MCF 10A (cell line): Measurements from ENCODE around the gene HTR4. TPM values are rescaled to one million over a fixed set of nuclear protein-coding genes. Genes with fewer than 3 reads are reported as not detected.

Experiments used
- BruUV-seq: library from RNA; stranded (reverse); fragments of 400-500 nt; replicated peaks from 2 replicates; lab custom pipeline; 2021; lab: Mats Ljungman, UMichigan
- CTCF ChIA-PET: fragments of 300-600 bp; sonication (Branson Sonifier 250); formaldehyde crosslinking; extraction: SDS; loops from one replicate; lab custom pipeline; 2021; ENCODE audit warnings: antibody characterized with exemption, inconsistent platforms; lab: Yijun Ruan, JAX
- POLR2A ChIA-PET: fragments of 300-600, 350-650 bp; sonication (Branson Sonifier 250); formaldehyde crosslinking; extraction: SDS; loops from one replicate; lab custom pipeline; 2020; ENCODE audit warnings: antibody characterized with exemption, inconsistent platforms; lab: Yijun Ruan, JAX
- DNase-seq: peaks from one replicate; pipeline ENCODE4 v3.0.0-alpha.2; 2018; ENCODE audit not compliant: unreplicated experiment
- H3K27ac Mint-ChIP-seq: one replicate; pipeline ENCODE4 v1.8.0; 2022; ENCODE audit warnings: mild to moderate bottlenecking, low read depth, mixed read lengths; ENCODE audit not compliant: unreplicated experiment
- H3K27me3 Mint-ChIP-seq: one replicate; pipeline ENCODE4 v1.8.0; 2022; ENCODE audit warnings: mixed read lengths; ENCODE audit not compliant: insufficient read depth, unreplicated experiment
- H3K36me3 Mint-ChIP-seq: one replicate; pipeline ENCODE4 v1.8.0; 2022; ENCODE audit warnings: mild to moderate bottlenecking, moderate library complexity, mixed read lengths; ENCODE audit not compliant: insufficient read depth, unreplicated experiment
- H3K4me1 Mint-ChIP-seq: one replicate; pipeline ENCODE4 v1.8.0; 2022; ENCODE audit warnings: mixed read lengths; ENCODE audit not compliant: insufficient read depth, unreplicated experiment
- H3K4me3 Mint-ChIP-seq: one replicate; pipeline ENCODE4 v1.8.0; 2022; ENCODE audit warnings: mild to moderate bottlenecking, moderate library complexity, mixed read lengths; ENCODE audit not compliant: unreplicated experiment
- H3K9me3 Mint-ChIP-seq: one replicate; pipeline ENCODE4 v1.8.0; 2022; ENCODE audit warnings: mixed read lengths; ENCODE audit not compliant: unreplicated experiment
- intact Hi-C: fragments of 100-400 bp; cut with micrococcal nuclease; formaldehyde crosslinking; loops from 2 replicates; pipeline ENCODE4 v1.14.1; 2022
- total RNA-seq: library from RNA; stranded (reverse); gene quantifications from 2 replicates; pipeline ENCODE4 v1.2.3, GENCODE V29; 2022
- TF ChIP-seq, protein P1 (sequence below): fragments of 200-600 bp; IDR thresholded peaks from one replicate; pipeline ENCODE4 v1.8.0; 2022; ENCODE audit warnings: antibody characterized with exemption, mild to moderate bottlenecking; ENCODE audit not compliant: unreplicated experiment

The HTR4 gene
- total RNA-seq, 1 experiment from 2014 or later, result not detected

DNA sequence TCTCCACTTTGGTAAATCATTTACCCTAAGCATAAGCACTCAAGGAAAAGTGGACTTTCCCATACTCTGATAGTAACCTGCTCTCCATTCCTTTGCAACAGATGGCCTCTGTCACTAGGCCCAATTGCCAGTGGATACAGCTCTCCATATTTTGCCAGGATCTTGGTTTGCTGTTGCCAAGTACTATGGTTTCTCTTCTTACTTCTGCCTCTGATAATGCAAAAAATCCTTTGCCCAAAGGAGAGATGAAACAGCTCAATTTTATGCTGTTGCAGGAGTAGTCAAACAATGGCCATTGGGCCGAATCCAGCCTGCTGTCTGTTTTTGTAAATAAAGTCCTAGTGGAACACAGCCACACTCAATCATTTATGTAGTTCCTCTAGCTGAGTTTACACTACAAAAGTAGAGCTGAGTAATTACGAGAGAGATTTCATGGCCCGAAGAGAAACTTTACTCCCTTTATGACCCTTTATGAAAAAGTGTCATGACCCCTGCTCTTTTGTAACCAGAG lies 92.5 kb downstream of the HTR4 start:
- BruUV-seq, result no TSS peak
- CTCF ChIA-PET, result interaction anchor here (0.6 to 1.2 kb wide), 3 partner anchors 12 to 169 kb away, joined by 3 to 4 read pairs (median 4); no protein-coding TSS in a partner anchor
- no peak overlapping the region for H3K27ac Mint-ChIP-seq
- H3K36me3 Mint-ChIP-seq, result no peaks in the 10 kb centered on the region
- peaks cover 2% of the 10 kb centered on the region for H3K27me3 Mint-ChIP-seq
- no peaks in the 10 kb centered on the region for H3K9me3 Mint-ChIP-seq
- TF ChIP-seq, protein P1, sequence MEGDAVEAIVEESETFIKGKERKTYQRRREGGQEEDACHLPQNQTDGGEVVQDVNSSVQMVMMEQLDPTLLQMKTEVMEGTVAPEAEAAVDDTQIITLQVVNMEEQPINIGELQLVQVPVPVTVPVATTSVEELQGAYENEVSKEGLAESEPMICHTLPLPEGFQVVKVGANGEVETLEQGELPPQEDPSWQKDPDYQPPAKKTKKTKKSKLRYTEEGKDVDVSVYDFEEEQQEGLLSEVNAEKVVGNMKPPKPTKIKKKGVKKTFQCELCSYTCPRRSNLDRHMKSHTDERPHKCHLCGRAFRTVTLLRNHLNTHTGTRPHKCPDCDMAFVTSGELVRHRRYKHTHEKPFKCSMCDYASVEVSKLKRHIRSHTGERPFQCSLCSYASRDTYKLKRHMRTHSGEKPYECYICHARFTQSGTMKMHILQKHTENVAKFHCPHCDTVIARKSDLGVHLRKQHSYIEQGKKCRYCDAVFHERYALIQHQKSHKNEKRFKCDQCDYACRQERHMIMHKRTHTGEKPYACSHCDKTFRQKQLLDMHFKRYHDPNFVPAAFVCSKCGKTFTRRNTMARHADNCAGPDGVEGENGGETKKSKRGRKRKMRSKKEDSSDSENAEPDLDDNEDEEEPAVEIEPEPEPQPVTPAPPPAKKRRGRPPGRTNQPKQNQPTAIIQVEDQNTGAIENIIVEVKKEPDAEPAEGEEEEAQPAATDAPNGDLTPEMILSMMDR, result no peak
- intact Hi-C loops, result no loop called here
- DNase-seq, result no peak
- POLR2A ChIA-PET, result no interaction called here
- H3K4me1 Mint-ChIP-seq, result peaks cover 11% of the 10 kb centered on the region
- H3K4me3 Mint-ChIP-seq, result no peak overlapping the region

DNA sequence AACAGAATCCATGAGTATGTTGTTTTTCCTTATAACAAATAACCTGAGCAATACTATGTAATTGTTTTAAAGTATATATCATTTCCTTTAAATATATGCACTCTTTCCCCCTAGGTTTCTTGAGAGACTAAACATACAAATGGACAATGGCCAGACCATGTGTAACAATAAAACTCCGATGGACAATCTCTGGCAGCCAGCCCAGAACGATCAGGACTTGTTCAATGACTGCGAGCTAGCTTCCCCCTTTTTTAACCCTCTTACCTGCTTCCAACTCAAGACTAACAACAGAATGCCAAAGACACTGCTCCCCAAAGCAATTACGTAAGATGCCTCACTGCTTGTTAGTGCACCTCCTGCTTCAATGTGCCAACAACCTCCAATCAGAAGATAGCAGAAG lies 94.9 kb downstream of the HTR4 start:
- intact Hi-C loops, result no loop called here

DNA sequence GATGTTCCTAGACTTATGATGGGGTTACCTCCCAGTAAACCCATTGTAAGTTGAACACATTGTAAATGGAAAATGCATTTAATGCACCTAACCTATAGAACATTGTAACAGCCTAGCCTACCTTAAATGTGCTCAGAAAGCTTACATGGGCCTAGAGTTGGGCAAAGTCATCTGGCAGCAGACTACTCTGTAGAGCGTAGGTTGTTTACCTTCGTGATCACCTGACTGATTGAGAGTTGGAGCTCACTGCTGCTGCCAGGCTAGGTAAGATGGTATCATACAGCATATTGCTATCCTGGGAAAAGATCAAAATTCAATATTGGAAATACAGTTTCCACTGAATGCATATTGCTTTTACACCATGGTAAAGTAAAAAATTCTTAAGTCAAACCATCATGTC lies 95.4 kb downstream of the HTR4 start:
- DNase-seq, result no peak
- no TSS peak for BruUV-seq
- Mint-ChIP-seq H3K27ac (no peak overlapping the region), H3K9me3 (no peaks in the 10 kb centered on the region), H3K4me3 (no peak overlapping the region), H3K4me1 (peaks cover 16% of the 10 kb centered on the region), H3K27me3 (no peaks in the 10 kb centered on the region), H3K36me3 (no peaks in the 10 kb centered on the region)
- ChIA-PET POLR2A (no interaction called here), CTCF (interaction anchor here (1.1 kb wide), 1 partner anchor 29 kb away, joined by 3 read pairs; no protein-coding TSS in a partner anchor)
- TF ChIP-seq, protein P1, result no peak
- intact Hi-C loops, result no loop called here

More for the DNA sequence above, 94.9 kb downstream of the HTR4 start:
- no peaks in the 10 kb centered on the region for H3K27me3 Mint-ChIP-seq
- POLR2A ChIA-PET, result interaction anchor here (0.7 kb wide), 1 partner anchor 35 kb away, joined by 3 read pairs; no protein-coding TSS in a partner anchor
- H3K4me1 Mint-ChIP-seq, result peaks cover 16% of the 10 kb centered on the region
- no peaks in the 10 kb centered on the region for H3K36me3 Mint-ChIP-seq
- H3K27ac Mint-ChIP-seq, result no peak overlapping the region
- no TSS peak for BruUV-seq
- CTCF ChIA-PET, result interaction anchor here (1.1 kb wide), 1 partner anchor 28 kb away, joined by 3 read pairs; no protein-coding TSS in a partner anchor
- no peaks in the 10 kb centered on the region for H3K9me3 Mint-ChIP-seq
- H3K4me3 Mint-ChIP-seq, result no peak overlapping the region
- peak; percentile 41 for DNase-seq
- TF ChIP-seq, protein P1, result no peak

DNA sequence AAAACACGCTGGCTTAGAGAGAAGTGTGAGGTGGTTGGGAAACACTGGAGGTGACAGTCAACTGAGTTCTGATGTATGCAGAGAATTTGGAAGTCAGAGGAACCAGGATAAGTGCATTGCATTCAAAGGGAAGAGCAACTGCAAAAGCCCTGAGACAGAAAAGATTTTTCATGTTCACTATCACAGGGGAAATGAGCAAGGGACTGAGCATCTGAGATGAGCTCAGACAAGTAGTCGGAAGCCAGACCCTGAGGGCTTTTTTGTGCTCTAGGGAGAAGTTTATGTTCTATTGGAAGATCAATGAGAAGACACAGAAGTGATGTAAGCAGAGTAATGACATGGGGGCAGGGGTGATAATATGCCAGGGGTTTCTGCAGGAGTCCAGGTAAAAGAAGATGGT lies 97.5 kb downstream of the HTR4 start:
- H3K9me3 Mint-ChIP-seq, result no peaks in the 10 kb centered on the region
- peaks cover 16% of the 10 kb centered on the region for H3K4me1 Mint-ChIP-seq
- CTCF ChIA-PET, result no interaction called here
- H3K36me3 Mint-ChIP-seq, result no peaks in the 10 kb centered on the region
- H3K4me3 Mint-ChIP-seq, result no peak overlapping the region
- no peaks in the 10 kb centered on the region for H3K27me3 Mint-ChIP-seq
- no TSS peak for BruUV-seq
- intact Hi-C loops, result no loop called here
- TF ChIP-seq, protein P1, result no peak
- POLR2A ChIA-PET, result no interaction called here
- peak; percentile 23 for DNase-seq
- no peak overlapping the region for H3K27ac Mint-ChIP-seq
